Measurements from ENCODE around the gene MLH3.

Gene MLH3

DNA sequence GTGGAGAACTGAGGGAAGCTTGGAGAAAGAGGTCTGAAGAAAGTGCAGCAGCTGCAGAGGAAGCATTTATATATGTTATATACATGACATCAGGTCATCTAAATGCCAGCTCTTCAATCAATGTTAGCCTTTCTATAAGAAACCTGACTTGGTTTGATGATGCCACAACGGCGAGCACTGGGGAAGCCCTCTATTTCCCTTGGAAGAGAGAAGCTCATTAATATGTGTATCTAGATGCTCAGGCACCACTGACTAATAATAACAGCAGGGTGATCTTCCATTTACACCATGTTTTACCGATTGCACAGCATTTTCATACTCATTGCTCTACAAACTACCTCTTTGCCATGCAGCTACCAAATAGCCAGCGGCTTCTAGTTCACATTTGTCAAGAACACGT is 11.7 kb upstream of the MLH3 start:
- TF ChIP-seq JUND (IDR thresholded peaks at IDR 0.05; ENCODE audit: low read depth): no peak
- no peak for DNase-seq (ENCODE audit: low read depth in 1 of 2, low spot score in 1 of 2)
- in situ Hi-C loops (cut with HindIII; ENCODE audit: low pct_unique_long_range_greater_than_20kb, low sequenced_read_pairs): no loop called here

DNA sequence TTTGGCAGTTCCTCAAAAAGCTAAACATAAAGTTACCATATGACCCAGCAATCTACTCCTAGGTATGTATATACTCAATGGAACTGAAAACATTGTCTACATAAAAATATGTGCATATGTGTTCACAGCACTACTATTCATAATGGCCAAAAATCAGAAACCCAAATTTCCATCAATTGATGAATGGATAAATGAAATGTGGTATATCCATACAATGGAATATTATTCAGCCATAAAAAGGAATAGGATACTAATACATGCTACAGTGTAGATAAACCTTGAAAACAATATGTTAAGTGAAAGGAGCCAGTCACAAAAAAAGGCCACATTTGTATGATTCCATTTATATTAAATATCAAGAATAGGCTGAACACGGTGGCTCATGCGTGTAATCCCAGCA is 9.2 kb upstream of the MLH3 start:
- in situ Hi-C loops (cut with HindIII; ENCODE audit: low pct_unique_long_range_greater_than_20kb, low sequenced_read_pairs): no loop called here
- no peak for TF ChIP-seq JUND (IDR thresholded peaks at IDR 0.05; ENCODE audit: low read depth)
- no peak for DNase-seq (ENCODE audit: low read depth in 1 of 2, low spot score in 1 of 2)

DNA sequence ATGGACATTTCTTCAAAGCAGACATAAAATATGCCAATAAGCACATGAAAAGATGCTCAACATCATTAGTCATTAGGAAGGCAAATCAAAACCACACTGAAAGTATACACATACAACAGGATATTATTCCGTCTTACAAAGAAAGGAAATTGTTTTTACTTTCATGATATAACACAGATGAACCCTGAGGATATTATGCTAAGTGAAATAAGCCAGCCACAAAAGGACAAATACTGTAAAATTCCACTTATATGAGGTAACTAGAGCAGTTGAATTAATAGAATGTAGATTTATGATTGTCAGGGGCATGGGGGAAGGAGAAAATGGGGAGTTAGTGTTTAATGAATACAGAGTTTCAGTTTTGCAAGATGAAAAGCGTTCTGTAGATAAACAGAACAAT is 8.4 kb upstream of the MLH3 start:
- TF ChIP-seq JUND (IDR thresholded peaks at IDR 0.05; ENCODE audit: low read depth): no peak
- no peak for DNase-seq (ENCODE audit: low read depth in 1 of 2, low spot score in 1 of 2)
- in situ Hi-C loops (cut with HindIII; ENCODE audit: low pct_unique_long_range_greater_than_20kb, low sequenced_read_pairs): no loop called here

DNA sequence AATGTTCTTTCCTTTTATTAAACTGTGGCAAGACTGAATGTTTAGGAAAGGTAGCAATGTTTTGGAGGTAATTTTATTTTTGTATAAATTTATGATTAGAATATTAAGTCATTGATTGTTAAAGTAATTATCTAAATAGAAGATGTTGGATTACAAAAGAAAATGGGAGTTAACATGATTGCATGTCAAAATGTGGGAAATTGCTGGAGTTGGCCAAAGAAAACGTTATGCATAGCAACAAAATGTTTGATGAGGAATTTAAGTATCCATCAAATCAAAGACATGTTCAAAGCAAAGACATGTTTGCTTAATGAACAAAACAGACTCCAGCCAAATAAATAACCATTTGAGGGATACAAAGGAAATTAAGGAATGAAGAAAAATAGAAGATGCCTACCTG is 3.2 kb upstream of the MLH3 start:
- DNase-seq (ENCODE audit: low read depth in 1 of 2, low spot score in 1 of 2): no peak
- no peak for TF ChIP-seq JUND (IDR thresholded peaks at IDR 0.05; ENCODE audit: low read depth)
- in situ Hi-C loops (cut with HindIII; ENCODE audit: low pct_unique_long_range_greater_than_20kb, low sequenced_read_pairs): no loop called here

DNA sequence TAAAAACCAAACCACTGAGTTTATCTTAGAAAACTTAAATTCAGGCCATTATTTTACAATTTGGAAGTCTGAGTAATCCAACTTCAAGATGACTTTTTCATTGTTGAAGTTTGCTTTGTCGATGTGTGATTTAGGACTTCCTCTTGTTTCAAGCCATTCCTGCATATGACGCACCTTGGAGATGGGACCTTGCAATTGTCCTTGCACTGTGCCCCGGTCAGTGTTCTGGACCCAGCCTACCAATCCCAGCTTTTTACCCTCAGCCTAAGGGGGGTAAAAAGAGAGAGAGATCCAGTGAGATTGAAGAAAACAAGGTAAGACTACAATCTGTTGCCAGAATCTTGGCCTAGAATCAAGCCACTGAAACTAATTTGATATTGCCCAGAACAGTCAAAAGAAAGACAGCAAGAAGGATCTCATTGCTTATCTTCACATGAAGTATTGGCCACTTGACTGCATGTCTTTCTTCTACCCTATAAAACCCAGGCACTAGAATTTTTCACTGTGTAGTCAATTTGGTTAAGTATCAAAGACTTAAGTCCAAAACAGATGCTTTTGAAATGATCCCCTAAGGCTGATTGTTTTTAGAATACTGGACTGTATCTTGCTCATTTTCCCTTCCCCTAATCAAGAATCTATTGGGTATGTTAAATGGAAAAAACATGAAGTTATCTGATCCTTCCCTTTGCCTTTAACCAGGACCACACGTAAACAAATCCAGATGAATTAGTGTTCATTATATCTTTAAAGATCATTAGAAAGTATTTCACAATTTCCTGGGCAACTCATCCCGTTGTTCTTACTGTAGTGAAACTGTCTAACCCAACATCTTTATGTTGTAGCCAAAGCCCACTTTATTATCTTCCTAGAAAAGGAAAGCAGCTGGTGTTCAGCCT is 2.4 kb upstream of the MLH3 start:
- TF ChIP-seq JUND (IDR thresholded peaks at IDR 0.05; ENCODE audit: low read depth): no peak
- no peak for DNase-seq (ENCODE audit: low read depth in 1 of 2, low spot score in 1 of 2)
- in situ Hi-C loops (cut with HindIII; ENCODE audit: low pct_unique_long_range_greater_than_20kb, low sequenced_read_pairs): no loop called here

DNA sequence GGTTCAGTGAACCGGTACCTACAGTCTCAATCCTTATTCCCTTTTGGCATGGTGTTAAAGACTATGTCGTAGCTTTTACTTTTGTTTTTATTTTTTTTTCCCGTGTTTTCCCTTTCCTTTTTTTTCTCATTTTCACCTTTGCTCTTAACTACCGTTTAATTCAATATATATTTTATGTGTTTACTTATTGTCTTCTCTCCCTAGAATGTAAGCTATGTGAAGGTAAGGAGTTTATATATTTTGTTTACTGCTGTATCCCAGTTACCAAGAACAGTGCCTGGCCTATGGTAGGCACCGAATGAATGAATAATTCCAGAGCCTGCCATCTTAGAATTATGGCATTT is 261 bp upstream of the MLH3 start:
- no peak for DNase-seq (ENCODE audit: low read depth in 1 of 2, low spot score in 1 of 2)
- TF ChIP-seq JUND (IDR thresholded peaks at IDR 0.05; ENCODE audit: low read depth): no peak
- in situ Hi-C loops (cut with HindIII; ENCODE audit: low pct_unique_long_range_greater_than_20kb, low sequenced_read_pairs): no loop called here

DNA sequence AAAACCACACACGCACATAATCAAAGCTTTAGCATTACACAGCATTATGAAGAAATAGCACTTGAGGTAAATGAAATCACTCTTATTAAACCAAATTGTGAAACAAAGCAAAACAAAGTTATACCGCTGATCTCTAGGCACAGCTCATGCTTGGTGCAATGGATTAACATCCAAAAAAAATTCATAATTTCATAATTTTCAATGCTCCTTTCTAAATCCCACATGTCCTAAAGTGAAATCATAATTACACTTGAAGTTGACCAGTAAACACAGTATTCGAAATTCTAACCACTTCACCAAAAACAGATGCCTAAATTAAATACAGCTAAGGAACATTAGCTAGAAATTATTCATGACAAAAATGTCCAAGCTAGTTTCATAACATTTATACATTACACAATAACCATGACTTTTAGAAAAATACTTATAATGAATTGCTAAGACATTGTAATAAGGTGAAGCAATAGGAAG is 1.5 kb downstream of the MLH3 start:
- no peak for DNase-seq (ENCODE audit: low read depth in 1 of 2, low spot score in 1 of 2)
- no peak for TF ChIP-seq JUND (IDR thresholded peaks at IDR 0.05; ENCODE audit: low read depth)
- in situ Hi-C loops (cut with HindIII; ENCODE audit: low pct_unique_long_range_greater_than_20kb, low sequenced_read_pairs): no loop called here

DNA sequence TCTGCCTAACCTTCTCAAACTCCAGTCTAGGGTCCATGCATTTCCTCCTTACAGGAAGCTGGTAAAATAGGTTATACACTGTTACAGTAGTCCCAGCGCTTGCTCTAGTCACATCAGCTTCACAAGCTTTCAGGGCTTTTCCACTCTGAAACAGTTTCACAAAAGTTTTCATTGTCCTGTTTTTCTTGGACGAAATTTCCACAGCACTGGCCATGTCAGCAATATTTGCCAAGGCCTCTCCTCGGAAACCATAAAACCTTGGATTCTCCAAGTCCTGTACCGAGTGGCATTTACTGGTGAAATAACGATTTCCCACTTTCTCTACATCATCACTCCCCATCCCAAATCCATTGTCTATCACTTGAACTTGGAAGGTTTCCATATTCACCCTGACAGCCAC is 2.1 kb downstream of the MLH3 start:
- TF ChIP-seq JUND (IDR thresholded peaks at IDR 0.05; ENCODE audit: low read depth): no peak
- in situ Hi-C loops (cut with HindIII; ENCODE audit: low pct_unique_long_range_greater_than_20kb, low sequenced_read_pairs): no loop called here
- no peak for DNase-seq (ENCODE audit: low read depth in 1 of 2, low spot score in 1 of 2)

DNA sequence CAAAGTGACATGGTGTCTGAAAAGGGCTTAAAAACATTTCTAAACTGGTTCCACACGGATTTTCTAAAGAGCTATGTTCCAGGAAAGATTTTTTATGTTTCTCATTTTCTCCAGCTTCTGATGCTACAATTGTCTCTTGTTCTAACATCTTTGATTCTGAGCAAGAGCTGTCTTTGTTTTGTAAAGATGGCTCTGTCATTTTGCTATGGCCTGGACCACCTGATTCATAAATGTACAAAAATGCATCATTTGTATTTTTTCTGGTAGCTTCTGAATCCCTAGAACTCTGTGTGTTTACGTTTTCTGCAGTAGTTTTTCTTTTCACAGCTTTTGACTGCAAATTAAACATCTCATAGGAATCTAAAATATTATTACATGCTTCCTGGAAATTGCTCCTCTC is 3.2 kb downstream of the MLH3 start:
- DNase-seq (ENCODE audit: low read depth in 1 of 2, low spot score in 1 of 2): no peak
- in situ Hi-C loops (cut with HindIII; ENCODE audit: low pct_unique_long_range_greater_than_20kb, low sequenced_read_pairs): no loop called here
- TF ChIP-seq JUND (IDR thresholded peaks at IDR 0.05; ENCODE audit: low read depth): no peak

DNA sequence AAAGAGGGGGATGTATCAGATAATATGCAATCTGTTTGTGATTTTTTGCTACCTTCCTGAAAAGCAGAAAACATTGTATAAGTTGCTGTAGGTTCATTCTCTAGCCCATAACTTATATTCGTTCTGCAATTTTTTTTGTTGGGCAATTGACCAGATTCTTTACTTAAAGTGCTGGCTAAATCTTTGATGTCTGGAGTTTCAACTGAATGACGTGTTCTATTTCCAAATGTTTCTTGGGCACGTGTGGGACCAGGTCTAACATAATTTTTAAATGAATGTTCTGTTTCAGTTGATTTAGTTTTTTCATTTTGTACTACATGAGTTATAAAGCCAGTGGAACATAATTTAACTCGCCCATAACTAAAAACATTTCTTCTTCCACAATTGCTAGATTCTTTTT is 3.8 kb downstream of the MLH3 start:
- DNase-seq (ENCODE audit: low read depth in 1 of 2, low spot score in 1 of 2): no peak
- TF ChIP-seq JUND (IDR thresholded peaks at IDR 0.05; ENCODE audit: low read depth): no peak
- in situ Hi-C loops (cut with HindIII; ENCODE audit: low pct_unique_long_range_greater_than_20kb, low sequenced_read_pairs): no loop called here

DNA sequence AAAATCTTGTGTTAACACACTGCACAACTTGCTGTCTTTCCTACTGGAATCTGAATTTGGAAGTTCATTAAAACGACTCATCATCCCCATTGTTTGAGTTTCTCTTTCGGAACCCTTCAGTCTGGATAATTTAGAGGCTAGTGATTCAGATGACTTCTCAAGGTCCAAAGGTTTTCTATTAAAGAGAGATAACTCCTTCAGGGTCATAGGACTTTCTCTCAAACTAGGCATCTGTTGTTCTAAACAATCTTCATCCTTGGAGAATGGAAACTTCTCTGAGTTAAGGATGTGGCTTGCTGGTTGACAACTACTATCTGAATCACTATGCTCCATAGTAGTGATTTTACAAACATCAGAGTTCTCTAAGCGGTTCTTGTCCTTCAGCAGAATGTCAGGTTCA is 4.4 kb downstream of the MLH3 start:
- DNase-seq (ENCODE audit: low read depth in 1 of 2, low spot score in 1 of 2): no peak
- no peak for TF ChIP-seq JUND (IDR thresholded peaks at IDR 0.05; ENCODE audit: low read depth)
- in situ Hi-C loops (cut with HindIII; ENCODE audit: low pct_unique_long_range_greater_than_20kb, low sequenced_read_pairs): no loop called here

DNA sequence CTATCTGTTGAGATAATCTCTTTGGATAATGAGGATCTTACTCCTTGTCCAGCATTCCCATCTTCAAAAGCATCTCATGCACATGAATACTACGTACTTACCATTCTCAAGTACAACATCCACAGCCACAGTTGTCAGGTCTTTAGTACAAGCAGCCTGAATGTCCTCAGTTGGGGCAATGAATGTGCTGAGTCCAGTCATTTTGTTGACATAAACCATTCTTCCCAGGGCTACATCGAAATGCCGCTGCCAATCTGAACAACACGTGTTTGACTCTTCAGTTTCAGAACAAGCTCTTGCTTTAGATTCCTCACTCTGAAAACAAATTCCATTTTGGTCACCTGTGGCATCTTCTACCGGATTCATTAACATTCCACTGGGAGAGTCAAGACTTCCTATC is 5.0 kb downstream of the MLH3 start:
- in situ Hi-C loops (cut with HindIII; ENCODE audit: low pct_unique_long_range_greater_than_20kb, low sequenced_read_pairs): no loop called here

DNA sequence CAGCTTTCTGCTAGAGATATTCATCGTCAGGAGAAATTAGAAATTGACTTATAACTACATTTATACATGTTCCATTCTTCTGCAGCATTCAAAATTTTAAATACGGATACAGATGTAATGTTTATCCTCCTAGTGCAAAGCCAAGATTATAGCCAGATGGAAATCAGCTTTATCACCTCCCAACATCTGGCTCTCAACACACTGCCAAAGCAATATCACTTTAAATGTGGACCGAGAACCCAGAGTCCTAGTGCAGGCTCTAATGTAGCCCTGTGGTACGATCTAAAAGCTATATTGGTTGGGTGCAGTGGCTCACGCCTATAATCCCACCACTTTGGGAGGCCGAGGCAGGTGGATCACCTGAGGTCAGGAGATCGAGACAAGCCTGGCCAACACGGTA is 6.5 kb downstream of the MLH3 start:
- no peak for TF ChIP-seq JUND (IDR thresholded peaks at IDR 0.05; ENCODE audit: low read depth)
- in situ Hi-C loops (cut with HindIII; ENCODE audit: low pct_unique_long_range_greater_than_20kb, low sequenced_read_pairs): no loop called here
- no peak for DNase-seq (ENCODE audit: low read depth in 1 of 2, low spot score in 1 of 2)

More for the DNA sequence above, 5.0 kb downstream of the MLH3 start:
- TF ChIP-seq JUND (IDR thresholded peaks at IDR 0.05; ENCODE audit: low read depth): no peak
- no peak for DNase-seq (ENCODE audit: low read depth in 1 of 2, low spot score in 1 of 2)

DNA sequence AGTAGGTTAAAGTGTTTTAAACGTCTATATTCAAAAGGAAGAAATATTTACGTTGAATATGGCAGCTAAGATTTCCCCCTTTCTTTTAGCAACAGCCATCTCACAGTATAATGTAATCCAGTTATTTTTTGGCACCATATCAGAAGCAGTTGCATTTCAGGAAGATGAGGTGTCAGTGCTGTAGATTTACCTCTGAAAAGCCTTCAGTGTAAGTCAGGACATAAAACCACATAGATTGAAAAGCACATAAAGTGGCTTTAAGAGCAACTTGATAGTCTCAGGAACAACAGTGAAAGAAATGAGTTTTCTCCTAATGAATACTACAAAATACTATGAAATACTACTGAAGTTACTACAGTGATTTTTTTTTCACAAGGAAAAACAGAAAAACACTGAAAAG is 6.9 kb downstream of the MLH3 start:
- DNase-seq (ENCODE audit: low read depth in 1 of 2, low spot score in 1 of 2): no peak
- TF ChIP-seq JUND (IDR thresholded peaks at IDR 0.05; ENCODE audit: low read depth): no peak
- in situ Hi-C loops (cut with HindIII; ENCODE audit: low pct_unique_long_range_greater_than_20kb, low sequenced_read_pairs): no loop called here

Data from T47D (cell line).